ENCODE data around the gene CRIP2.

CRIP2 gene

DNA sequence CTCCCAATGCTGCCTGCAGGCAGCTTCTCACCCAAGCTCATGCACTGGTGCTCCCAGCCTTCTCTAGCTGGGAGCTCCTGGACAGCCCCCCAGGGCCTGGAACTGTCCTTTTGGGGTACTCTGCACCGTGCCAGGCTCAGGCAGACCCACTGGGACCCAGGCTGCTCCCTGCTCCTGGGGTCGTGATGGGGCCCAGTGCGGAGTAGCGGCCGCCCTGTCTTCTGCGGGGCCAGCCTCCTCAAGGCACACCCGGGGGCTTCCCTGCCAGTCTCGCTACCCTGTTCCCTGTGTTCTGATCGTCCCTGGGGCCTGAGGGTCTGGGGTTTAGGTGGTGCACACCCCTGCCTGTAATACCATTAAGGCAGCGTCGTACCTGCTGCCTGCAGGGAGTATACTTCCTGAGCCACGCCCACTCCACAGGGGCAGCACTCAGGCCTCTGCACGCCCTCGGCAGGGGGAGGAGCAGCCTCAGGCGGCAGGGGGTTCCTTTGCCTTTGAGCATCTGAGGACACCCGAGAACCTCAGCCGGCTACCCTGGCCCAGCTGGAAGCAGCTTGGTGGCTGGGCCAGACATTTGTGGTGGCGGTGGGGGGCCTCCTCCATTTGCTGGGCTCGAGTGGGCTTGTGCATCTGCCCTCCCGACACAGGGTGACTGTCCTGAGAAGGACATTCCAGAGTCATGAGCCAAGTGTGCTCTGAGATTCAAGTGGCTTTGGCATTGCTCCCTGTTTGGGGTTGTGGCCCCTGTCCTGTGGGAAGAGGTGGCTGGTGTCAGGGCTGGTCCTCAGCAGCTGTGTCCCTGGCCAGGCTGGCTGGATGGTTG lies 9.2 kb upstream of the CRIP2 start:
- no peak for DNase-seq

DNA sequence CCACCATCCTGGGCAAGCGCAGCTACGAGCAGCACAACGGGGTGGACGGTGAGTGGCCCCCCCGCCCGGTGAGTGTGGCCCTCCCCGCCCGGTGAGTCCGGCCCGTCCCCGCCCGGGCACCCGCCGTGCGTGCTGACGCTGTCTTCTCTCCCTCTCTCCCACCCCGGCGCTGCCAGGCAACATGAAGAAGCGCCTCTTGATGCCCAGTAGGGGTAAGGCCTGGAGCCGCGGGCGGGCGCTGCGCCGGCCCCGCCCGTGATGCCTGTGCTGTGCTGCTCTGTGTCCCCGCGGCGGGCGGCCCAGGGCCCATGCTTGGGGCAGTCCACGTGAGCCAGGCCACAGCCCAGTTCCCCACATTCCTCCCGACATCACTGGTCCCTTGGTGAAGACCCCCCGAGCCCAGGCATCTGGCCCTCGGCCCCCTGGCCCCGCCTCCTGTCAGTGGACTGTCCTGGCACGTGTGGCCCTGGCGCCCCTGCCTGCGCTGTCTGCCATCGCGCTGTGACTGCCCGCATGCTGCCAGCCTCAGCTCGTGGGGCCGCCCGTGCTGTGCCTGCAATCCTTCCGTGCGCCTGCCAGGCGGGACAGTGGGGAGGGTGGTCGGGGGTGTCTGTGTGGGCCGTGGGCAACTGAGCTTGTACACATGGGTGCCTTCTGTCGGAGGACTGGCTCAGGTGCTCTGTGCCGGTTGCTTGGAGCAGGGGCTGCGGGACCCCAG lies 7.9 kb upstream of the CRIP2 start:
- DNase-seq, result no peak

GRCh38 chr14:105467249-105467941 lies 7.2 kb upstream of the CRIP2 start:
- no peak for DNase-seq

DNA sequence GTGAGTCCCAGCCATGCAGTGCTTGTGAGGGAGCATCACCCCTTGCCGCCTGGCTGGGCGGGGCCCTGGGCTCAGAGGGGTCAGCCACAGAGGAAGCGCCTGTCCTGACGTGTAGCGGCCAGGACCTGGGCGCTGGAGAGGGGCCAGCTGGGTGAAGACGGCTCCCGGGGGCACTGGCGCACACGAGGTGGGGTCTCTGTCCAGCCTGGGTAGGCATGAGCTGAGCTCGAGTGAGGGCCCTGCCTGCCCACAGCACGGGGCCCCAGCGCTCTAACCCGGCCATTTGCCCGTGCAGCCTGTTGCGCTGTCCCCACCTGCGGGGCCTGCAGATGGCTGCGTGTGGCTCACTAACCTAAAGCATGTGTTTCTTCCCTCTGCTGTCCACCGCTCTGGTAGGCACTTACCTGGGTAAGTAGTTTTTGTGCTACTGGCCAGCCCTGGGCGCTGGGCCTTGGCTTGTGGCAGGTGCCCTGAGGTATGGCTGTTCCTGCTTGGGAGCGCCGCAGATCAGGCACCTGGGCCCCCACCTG lies 6.6 kb upstream of the CRIP2 start:
- DNase-seq, result no peak

DNA sequence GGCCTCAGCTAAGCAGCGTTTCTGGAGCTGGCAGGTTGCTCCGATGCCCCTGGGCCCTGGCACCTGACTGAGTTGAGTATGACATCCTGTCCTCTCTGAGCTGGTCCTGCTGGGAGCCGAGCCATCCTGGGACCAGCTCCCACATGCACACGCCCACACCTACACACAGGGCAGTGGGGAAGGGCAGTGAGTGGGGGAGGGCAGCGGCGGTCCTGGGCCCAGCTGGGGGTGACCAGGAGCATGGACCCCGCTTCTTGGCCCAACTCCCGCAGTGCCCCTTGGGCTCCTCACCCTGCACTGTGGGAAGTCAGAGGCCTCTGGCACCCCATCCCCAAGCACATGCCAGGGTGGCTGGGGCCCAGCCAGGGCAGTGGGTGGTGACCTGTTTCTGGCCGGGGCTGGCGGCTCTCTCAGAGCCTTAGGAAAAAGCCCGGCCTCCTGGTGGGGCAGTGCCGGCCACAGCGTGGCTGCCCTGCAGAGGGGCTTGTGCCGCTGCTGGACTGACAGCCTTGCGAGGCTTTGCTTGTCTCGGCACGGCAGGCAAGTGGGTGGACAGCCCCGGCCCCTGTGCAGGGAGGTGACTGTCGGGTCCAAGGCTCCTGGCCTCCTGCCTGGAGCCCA lies 5.9 kb upstream of the CRIP2 start:
- DNase-seq, result no peak

GRCh38 chr14:105469456-105470349 lies 4.9 kb upstream of the CRIP2 start:
- DNase-seq, result no peak

- DNase-seq, result no peak
Observed at GRCh38 chr14:105470350-105471296, 4.0 kb upstream of the CRIP2 start.

GRCh38 chr14:105471297-105471821 lies 3.3 kb upstream of the CRIP2 start:
- DNase-seq, result no peak

DNA sequence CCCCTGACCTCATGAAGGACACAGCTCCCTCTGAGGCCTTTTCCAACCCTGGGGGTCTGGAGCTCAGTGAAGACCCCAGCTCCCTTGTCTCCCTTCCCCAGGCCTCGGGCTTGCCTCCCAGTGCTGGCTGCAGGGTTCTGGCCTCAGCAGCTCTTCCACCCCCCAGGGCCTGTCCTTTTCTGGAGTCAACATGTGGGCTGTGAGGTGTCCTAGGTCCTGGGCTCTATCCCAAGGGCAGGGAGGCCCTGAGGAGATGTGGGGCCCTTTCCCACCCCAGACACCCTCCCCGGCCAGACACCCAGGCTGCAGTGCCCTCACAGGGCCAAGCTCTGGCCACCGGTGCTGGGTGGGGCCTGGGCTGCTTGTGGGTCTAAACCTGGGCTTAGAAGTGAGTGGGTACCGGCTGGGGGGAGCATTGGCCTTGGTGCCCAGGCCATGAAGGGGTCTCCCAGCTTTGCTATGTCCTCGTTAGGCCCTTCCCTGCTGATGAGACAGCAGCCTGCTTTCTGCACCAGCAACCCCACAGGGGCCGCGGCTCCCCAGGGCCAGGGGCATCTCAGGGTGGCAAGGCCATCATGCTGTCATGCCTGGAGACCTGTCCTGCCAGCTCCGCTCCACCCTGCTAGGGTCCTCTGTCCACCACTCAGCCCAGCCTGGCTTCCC lies 2.7 kb upstream of the CRIP2 start:
- DNase-seq, result no peak

DNA sequence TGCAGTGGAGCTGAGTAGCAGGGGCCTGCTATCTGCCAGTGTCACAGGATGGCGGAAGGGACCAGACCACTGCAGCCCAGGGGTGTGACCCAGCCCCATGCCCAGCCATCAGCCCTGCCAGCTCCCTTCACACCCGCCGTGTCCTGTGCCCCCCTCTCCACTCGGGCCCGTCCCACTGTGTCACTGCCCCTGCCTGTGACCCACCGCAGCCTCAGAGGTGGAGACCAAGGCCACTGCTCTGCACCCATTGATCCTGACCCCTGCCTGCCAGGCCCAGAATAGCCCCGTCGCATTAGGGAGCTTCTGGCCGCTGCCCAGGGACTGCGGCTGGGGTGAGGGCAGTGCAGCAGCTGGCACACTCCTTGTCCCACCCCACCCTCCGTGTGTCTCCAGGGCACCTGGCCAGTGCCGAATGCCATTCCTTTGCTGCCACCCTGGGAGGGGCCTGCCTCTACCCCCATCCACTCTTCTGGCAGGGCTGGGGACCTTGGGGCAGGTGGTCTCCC lies 2.1 kb upstream of the CRIP2 start:
- DNase-seq, result no peak

- no peak for DNase-seq
Observed at GRCh38 chr14:105473033-105473676, 1.5 kb upstream of the CRIP2 start.

DNA sequence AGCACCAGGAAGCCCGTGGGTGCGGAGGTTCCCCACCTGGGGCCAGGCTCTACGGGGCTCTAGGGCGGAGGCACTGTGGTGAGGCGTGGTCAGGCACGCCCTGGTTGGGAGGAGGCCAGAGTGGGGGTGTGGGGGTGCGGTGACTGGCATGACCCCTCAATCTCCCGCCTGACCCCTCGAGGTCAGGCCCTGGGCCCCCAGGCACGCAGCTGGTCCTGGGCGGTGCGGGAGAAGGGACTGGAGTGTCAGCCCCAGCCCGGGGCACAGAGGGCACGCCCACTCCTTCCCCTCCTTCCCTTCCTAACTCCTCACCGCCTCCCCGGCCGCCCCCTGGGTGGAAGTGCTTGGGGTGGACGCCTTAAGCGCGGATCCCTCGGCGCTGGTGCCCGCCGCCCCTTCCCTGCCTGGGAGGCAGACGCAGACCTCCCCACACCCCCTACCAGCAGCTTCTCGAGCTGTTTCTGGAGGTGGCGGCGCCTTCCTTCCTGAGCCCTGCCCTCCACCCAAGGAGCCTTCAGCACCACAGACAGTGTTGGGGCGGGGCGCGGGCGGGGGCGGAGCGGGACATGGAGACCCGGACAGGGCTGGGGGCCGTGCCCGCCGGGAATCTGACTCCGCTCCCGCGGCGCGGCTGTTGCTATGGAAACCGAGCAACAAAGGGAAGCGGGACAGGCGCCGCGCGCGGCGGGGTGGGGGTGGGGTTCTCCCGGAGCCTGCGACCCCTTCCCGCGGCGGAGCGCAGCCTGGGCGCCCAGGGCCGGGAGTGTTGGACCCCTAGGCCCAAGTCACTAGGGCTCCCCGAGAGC lies 741 bp upstream of the CRIP2 start:
- peak; percentile 75 to 83 for DNase-seq

DNA sequence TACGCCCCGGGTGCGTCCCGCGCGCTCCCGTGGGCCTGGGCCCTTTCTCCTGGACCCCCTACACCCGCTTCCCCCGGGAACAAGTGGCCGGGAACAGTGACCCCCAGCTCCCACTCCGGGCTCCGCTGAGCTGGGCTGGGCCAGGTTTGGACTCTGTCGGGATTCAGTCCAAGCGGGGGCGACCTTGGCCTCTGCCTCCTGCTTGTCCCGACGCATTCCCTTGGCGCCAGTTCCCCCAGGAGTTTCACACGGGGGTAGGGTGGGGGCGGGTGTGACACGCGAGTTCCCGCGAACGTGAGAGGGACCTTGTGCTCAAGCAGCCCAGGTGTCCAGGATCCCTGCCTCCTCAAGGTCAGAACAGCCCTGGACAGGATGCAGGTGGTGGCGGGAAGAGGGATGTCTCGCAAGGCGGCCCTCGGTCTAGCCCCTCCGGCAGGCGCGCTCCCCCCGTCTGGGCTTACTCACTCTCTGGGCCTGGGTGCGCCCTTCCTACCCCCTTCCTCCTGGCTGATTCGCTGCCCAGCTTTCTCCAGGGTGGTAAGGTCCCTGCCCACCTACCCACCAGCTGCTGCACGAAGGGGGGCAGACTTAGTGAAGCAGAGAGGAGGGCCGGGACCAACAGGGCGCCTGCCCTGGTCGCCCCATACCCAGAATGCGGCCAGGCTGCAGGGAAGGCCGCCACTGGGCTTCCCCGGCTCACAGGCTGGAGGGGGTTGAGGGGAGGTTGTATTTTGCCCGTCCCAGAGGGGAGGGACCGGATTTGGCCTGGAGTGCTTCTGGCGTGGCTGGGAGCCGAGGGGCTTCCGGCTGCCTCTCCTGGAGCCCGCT lies 862 bp downstream of the CRIP2 start:
- no peak for DNase-seq

DNA sequence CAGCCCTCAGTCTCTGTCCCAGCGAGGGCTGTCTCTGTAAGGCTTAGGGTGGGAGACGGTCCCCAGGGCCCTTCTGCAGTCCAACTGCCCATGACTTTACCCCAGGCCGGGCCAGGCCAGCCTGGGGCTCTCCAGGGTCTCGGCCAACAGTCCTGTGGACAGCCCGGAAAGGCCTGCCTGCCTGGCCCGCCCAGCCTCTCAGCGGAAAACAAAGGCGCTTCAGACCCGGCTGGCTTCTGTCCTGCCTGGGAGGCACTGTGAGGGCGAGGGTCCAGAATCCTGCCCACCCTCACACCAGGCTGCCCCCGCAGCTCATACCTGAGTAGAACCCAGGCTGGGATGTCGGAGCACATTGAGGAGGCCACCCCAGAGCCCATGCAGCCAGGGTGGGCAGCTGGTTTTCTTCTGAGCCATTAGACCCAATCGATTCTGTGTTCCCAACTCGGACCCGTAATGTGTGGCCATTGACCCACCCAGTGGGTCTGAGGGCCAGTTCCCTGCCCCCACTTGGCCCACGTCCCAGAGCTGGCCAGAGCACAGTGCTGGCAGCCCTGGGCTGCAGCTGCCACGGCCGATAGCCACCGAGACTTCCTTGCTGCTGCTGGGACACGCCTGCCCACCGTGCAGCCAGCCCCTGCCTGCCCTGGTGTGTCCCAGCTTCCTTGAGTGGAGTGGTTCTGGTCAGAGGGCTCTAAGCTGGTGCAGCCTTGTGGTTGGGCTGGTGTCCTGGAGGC lies 1.6 kb downstream of the CRIP2 start:
- no peak for DNase-seq

DNA sequence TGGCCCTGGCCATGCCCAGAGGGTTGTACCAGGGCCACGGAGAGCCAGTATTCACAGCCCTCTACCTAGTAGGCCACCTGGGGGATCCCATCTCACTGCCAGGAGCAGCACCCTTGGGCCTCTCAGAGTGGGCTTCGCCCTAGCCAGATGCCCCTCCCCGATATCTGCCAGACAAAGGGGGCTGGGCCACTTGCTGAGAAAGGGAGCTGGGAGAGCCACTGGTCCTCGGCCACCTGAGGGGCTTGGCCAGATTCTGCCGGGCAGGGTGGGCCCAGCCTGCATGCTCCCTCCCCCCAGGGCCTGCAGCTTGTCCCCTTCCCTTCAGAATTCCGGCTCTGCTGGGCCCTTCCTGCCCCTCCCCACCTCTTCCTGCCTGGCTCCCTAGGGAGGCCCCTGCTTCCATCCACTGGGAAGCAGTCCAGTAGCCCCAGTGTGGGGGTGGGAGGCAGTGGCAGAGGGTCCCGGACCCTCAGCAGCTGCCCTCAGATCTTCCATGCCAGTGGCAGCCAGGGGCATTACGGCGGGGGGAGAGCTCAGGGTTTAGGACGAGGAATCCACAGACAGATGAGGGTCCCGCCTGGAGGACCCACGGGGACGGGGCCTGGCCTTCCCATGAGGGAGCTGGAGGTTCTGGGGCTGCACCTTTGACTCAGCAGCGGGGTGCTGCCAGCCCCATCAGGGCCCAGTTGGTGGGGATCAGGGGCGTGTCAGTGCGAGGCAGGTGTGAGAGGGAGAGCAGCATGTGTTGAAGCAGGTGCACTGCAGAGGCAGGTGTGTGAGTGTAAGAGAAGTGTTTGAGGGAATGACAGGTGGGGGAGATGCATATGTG lies 2.4 kb downstream of the CRIP2 start:
- no peak for DNase-seq

Data from CD4-positive, alpha-beta T cell treated with Interleukin-4 for 1 hour (primary cell).